ENCODE results near the gene S100A10. TPM values are rescaled to one million over a fixed set of nuclear protein-coding genes. Genes with fewer than 3 reads are reported as not detected.

The S100A10 gene
- total and polyA plus RNA-seq, 2 experiments from 2014 or later, result 35.9 to 634 TPM

DNA sequence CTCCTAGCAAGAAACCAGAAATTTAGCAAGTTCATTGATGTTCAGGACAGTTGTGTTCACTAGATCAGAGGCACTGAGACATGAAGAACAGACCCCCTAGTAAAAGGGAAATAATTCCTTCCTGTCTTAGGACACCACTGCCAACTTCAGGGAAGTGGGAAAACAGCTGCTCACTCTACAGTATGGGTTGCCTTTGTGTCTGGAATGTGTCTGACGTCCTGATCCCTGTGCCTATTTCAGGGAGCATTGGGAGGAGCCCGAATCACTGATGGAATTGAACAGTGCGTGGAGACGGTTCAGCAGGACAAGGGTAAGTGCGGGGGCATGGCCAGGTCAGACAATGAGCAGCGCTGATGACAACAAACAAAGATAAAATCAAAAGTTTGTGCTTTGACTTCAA is 22.1 kb upstream of the S100A10 start (continued):
- TF ChIP-seq, protein P1, sequence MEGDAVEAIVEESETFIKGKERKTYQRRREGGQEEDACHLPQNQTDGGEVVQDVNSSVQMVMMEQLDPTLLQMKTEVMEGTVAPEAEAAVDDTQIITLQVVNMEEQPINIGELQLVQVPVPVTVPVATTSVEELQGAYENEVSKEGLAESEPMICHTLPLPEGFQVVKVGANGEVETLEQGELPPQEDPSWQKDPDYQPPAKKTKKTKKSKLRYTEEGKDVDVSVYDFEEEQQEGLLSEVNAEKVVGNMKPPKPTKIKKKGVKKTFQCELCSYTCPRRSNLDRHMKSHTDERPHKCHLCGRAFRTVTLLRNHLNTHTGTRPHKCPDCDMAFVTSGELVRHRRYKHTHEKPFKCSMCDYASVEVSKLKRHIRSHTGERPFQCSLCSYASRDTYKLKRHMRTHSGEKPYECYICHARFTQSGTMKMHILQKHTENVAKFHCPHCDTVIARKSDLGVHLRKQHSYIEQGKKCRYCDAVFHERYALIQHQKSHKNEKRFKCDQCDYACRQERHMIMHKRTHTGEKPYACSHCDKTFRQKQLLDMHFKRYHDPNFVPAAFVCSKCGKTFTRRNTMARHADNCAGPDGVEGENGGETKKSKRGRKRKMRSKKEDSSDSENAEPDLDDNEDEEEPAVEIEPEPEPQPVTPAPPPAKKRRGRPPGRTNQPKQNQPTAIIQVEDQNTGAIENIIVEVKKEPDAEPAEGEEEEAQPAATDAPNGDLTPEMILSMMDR (conservative IDR thresholded peaks at IDR 0.05; ENCODE audit: low read depth in 2 of 2), result no peak
- TF ChIP-seq POLR2AphosphoS5 (IDR thresholded peaks at IDR 0.05; ENCODE audit: low read depth), result no peak
- no peak for TF ChIP-seq NANOG (IDR thresholded peaks at IDR 0.05; ENCODE audit: borderline replicate concordance)
- no peak for TF ChIP-seq EZH2 (IDR thresholded peaks at IDR 0.05; ENCODE audit: low read depth, unreplicated experiment)

DNA sequence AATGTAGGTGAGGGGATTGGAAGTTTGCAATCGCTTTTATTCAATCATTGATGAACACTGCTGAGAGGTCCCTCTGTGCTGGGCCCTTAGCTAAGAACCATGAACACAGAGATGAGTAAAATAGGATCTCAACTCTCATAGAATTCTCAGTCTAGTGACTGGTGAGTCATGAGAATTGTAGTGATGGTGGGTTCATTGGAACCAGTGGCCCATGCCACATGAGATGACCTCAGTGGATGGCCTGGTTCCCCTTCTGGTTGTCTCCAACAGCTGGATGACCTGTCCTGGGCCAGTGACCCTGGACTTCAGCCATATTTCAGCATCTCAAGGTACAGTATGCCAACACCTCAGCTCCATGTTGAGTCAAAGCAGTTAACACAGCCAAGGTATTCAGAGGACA is 21.3 kb upstream of the S100A10 start:
- H3K4me3 ChIP-seq, result no peak overlapping the region
- DNase-seq (ENCODE audit: low spot score) (no peak), ATAC-seq (no peak)
- H3K9me3 Mint-ChIP-seq, result no peaks in the 10 kb centered on the region
- H4K20me1 ChIP-seq (replicated peaks; ENCODE audit: insufficient read depth), result no peaks in the 10 kb centered on the region; the same call in 1 of the 2 replicates
- no peaks in the 10 kb centered on the region for H3F3A ChIP-seq (replicated peaks; ENCODE audit: low read depth)
- H3K9me2 ChIP-seq (ENCODE audit: insufficient read depth), result 0 out of 2 replicates have a peak, but pooled peaks cover 6% of the 10 kb centered on the region
- no peak overlapping the region for H3K4me3 Mint-ChIP-seq
- H3K4me2 ChIP-seq, result no peak overlapping the region
- H3K4me1 Mint-ChIP-seq, result peaks cover 17% of the 10 kb centered on the region
- H3K27ac Mint-ChIP-seq, result no peak overlapping the region
- no peaks in the 10 kb centered on the region for H3K79me2 ChIP-seq (replicated peaks; ENCODE audit: insufficient read depth)
- H2AFZ ChIP-seq, result no peak overlapping the region
- no peaks in the 10 kb centered on the region for H3K27me3 ChIP-seq (ENCODE audit: insufficient read depth)
- no peak overlapping the region for H3K27ac ChIP-seq (ENCODE audit: low read depth)
- peaks cover 6% of the 10 kb centered on the region for H3K27me3 Mint-ChIP-seq (ENCODE audit: insufficient read depth, low read depth, poor library complexity)
- H3K4me1 ChIP-seq (ENCODE audit: insufficient read depth), result no peaks in the 10 kb centered on the region; the same call in 1 of the 2 replicates
- no peaks in the 10 kb centered on the region for H3K36me3 Mint-ChIP-seq (ENCODE audit: low read depth)
- H3K36me3 ChIP-seq (ENCODE audit: insufficient read depth), result no peaks in the 10 kb centered on the region
- TF ChIP-seq NANOG (IDR thresholded peaks at IDR 0.05; ENCODE audit: borderline replicate concordance), result no peak
- TF ChIP-seq, protein P2, sequence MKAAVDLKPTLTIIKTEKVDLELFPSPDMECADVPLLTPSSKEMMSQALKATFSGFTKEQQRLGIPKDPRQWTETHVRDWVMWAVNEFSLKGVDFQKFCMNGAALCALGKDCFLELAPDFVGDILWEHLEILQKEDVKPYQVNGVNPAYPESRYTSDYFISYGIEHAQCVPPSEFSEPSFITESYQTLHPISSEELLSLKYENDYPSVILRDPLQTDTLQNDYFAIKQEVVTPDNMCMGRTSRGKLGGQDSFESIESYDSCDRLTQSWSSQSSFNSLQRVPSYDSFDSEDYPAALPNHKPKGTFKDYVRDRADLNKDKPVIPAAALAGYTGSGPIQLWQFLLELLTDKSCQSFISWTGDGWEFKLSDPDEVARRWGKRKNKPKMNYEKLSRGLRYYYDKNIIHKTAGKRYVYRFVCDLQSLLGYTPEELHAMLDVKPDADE (IDR thresholded peaks at IDR 0.05), result no peak
- TF ChIP-seq EZH2 (IDR thresholded peaks at IDR 0.05; ENCODE audit: low read depth, unreplicated experiment), result no peak
- no peak for TF ChIP-seq EZH2phosphoT487 (IDR thresholded peaks at IDR 0.05; ENCODE audit: unreplicated experiment)
- TF ChIP-seq, protein P3, sequence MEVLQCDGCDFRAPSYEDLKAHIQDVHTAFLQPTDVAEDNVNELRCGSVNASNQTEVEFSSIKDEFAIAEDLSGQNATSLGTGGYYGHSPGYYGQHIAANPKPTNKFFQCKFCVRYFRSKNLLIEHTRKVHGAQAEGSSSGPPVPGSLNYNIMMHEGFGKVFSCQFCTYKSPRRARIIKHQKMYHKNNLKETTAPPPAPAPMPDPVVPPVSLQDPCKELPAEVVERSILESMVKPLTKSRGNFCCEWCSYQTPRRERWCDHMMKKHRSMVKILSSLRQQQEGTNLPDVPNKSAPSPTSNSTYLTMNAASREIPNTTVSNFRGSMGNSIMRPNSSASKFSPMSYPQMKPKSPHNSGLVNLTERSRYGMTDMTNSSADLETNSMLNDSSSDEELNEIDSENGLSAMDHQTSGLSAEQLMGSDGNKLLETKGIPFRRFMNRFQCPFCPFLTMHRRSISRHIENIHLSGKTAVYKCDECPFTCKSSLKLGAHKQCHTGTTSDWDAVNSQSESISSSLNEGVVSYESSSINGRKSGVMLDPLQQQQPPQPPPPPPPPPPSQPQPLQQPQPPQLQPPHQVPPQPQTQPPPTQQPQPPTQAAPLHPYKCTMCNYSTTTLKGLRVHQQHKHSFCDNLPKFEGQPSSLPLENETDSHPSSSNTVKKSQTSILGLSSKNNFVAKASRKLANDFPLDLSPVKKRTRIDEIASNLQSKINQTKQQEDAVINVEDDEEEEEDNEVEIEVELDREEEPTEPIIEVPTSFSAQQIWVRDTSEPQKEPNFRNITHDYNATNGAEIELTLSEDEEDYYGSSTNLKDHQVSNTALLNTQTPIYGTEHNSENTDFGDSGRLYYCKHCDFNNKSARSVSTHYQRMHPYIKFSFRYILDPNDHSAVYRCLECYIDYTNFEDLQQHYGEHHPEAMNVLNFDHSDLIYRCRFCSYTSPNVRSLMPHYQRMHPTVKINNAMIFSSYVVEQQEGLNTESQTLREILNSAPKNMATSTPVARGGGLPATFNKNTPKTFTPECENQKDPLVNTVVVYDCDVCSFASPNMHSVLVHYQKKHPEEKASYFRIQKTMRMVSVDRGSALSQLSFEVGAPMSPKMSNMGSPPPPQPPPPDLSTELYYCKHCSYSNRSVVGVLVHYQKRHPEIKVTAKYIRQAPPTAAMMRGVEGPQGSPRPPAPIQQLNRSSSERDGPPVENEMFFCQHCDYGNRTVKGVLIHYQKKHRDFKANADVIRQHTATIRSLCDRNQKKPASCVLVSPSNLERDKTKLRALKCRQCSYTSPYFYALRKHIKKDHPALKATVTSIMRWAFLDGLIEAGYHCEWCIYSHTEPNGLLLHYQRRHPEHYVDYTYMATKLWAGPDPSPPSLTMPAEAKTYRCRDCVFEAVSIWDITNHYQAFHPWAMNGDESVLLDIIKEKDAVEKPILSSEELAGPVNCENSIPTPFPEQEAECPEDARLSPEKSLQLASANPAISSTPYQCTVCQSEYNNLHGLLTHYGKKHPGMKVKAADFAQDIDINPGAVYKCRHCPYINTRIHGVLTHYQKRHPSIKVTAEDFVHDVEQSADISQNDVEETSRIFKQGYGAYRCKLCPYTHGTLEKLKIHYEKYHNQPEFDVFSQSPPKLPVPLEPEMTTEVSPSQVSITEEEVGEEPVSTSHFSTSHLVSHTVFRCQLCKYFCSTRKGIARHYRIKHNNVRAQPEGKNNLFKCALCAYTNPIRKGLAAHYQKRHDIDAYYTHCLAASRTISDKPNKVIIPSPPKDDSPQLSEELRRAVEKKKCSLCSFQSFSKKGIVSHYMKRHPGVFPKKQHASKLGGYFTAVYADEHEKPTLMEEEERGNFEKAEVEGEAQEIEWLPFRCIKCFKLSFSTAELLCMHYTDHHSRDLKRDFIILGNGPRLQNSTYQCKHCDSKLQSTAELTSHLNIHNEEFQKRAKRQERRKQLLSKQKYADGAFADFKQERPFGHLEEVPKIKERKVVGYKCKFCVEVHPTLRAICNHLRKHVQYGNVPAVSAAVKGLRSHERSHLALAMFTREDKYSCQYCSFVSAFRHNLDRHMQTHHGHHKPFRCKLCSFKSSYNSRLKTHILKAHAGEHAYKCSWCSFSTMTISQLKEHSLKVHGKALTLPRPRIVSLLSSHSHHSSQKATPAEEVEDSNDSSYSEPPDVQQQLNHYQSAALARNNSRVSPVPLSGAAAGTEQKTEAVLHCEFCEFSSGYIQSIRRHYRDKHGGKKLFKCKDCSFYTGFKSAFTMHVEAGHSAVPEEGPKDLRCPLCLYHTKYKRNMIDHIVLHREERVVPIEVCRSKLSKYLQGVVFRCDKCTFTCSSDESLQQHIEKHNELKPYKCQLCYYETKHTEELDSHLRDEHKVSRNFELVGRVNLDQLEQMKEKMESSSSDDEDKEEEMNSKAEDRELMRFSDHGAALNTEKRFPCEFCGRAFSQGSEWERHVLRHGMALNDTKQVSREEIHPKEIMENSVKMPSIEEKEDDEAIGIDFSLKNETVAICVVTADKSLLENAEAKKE (CRISPR knock-in tag; IDR thresholded peaks at IDR 0.05), result no peak
- TF ChIP-seq CREB1 (CRISPR knock-in tag; IDR thresholded peaks at IDR 0.05; ENCODE audit: low read depth), result no peak
- TF ChIP-seq STAT1 (IDR thresholded peaks at IDR 0.05; ENCODE audit: unreplicated experiment), result no peak
- TF ChIP-seq POLR2AphosphoS5 (IDR thresholded peaks at IDR 0.05; ENCODE audit: low read depth), result no peak
- TF ChIP-seq ZNF114 (CRISPR knock-in tag; IDR thresholded peaks at IDR 0.05), result no peak
- no peak for TF ChIP-seq ZNF331 (CRISPR knock-in tag; IDR thresholded peaks at IDR 0.05; ENCODE audit: low read depth)
- TF ChIP-seq, protein P4, sequence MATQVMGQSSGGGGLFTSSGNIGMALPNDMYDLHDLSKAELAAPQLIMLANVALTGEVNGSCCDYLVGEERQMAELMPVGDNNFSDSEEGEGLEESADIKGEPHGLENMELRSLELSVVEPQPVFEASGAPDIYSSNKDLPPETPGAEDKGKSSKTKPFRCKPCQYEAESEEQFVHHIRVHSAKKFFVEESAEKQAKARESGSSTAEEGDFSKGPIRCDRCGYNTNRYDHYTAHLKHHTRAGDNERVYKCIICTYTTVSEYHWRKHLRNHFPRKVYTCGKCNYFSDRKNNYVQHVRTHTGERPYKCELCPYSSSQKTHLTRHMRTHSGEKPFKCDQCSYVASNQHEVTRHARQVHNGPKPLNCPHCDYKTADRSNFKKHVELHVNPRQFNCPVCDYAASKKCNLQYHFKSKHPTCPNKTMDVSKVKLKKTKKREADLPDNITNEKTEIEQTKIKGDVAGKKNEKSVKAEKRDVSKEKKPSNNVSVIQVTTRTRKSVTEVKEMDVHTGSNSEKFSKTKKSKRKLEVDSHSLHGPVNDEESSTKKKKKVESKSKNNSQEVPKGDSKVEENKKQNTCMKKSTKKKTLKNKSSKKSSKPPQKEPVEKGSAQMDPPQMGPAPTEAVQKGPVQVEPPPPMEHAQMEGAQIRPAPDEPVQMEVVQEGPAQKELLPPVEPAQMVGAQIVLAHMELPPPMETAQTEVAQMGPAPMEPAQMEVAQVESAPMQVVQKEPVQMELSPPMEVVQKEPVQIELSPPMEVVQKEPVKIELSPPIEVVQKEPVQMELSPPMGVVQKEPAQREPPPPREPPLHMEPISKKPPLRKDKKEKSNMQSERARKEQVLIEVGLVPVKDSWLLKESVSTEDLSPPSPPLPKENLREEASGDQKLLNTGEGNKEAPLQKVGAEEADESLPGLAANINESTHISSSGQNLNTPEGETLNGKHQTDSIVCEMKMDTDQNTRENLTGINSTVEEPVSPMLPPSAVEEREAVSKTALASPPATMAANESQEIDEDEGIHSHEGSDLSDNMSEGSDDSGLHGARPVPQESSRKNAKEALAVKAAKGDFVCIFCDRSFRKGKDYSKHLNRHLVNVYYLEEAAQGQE (IDR thresholded peaks at IDR 0.05; ENCODE audit: unreplicated experiment), result no peak
